Activated naive CD8-positive, alpha-beta T cell (primary cell): ENCODE data around the gene ADARB2.

Experiments
- H3K27ac Mint-ChIP-seq: one replicate; pipeline ENCODE4 v1.8.0; 2021; ENCODE audit warnings: mixed read lengths
- H3K27me3 Mint-ChIP-seq: one replicate; pipeline ENCODE4 v1.8.0; 2021; ENCODE audit warnings: mixed read lengths
- H3K36me3 Mint-ChIP-seq: one replicate; pipeline ENCODE4 v1.8.0; 2021; ENCODE audit warnings: mixed read lengths
- H3K4me1 Mint-ChIP-seq: one replicate; pipeline ENCODE4 v1.8.0; 2021; ENCODE audit warnings: low read depth, mixed read lengths
- H3K4me3 Mint-ChIP-seq: one replicate; pipeline ENCODE4 v1.8.0; 2021; ENCODE audit warnings: mild to moderate bottlenecking, mixed read lengths
- H3K9me3 Mint-ChIP-seq: one replicate; pipeline ENCODE4 v1.8.0; 2021; ENCODE audit warnings: low read depth, mixed read lengths

ADARB2 gene

DNA sequence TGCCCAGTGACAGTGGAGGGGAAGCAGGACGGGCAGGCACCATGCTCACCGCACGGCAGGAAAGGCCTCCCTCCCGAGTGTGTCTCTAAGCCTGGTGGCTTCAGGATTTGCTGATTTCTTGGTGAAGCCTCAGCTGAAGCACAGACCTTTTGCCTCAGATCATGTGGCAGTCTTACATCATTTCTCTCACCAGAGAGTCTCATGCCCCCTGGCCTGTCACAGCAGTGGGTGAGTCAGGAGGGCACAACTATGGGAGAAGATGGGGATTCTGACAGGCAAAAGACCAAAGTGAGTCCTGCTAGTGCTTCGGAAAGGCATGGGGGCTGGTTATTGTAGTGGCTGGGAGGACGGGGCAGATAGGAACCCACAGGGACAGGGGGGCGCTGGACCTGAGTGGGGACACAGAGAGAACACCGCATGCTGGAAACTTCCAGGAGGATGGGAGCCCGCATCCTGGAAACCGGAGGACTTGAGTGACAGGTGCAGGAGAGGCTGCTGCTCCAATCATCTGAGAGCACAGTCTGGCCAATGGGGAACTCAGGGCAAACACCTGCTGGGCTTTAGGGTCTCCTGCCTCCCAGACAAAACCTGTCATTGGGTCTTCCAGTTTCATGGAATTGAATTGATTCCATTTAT is 166.8 kb downstream of the ADARB2 start:
- H3K4me3 Mint-ChIP-seq, result no peak overlapping the region
- no peaks in the 10 kb centered on the region for H3K4me1 Mint-ChIP-seq
- H3K36me3 Mint-ChIP-seq, result no peaks in the 10 kb centered on the region
- no peak overlapping the region for H3K27ac Mint-ChIP-seq
- H3K27me3 Mint-ChIP-seq, result peaks cover 2% of the 10 kb centered on the region
- no peaks in the 10 kb centered on the region for H3K9me3 Mint-ChIP-seq

DNA sequence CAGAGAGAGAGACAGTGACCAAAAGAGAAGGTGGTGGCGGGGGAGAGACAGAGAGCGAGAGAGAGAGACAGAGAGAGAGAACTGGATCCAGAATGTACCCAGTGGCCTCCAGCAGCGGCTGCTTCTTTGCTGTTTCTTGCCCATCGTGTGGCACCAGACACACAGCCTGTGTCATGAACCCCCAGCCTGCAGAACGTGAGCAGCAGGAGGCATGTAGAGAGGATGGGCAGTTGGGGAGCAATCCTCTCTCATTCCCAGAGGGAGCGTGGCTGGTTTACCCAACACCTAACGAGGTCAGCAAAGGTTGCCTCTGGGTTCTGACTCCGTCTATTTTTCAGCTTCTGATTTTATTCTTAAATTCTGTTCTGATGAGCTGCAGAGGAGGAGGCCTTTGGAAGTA is 168.1 kb downstream of the ADARB2 start:
- H3K27ac Mint-ChIP-seq, result no peak overlapping the region
- H3K4me1 Mint-ChIP-seq, result no peaks in the 10 kb centered on the region
- H3K27me3 Mint-ChIP-seq, result peaks cover 2% of the 10 kb centered on the region

DNA sequence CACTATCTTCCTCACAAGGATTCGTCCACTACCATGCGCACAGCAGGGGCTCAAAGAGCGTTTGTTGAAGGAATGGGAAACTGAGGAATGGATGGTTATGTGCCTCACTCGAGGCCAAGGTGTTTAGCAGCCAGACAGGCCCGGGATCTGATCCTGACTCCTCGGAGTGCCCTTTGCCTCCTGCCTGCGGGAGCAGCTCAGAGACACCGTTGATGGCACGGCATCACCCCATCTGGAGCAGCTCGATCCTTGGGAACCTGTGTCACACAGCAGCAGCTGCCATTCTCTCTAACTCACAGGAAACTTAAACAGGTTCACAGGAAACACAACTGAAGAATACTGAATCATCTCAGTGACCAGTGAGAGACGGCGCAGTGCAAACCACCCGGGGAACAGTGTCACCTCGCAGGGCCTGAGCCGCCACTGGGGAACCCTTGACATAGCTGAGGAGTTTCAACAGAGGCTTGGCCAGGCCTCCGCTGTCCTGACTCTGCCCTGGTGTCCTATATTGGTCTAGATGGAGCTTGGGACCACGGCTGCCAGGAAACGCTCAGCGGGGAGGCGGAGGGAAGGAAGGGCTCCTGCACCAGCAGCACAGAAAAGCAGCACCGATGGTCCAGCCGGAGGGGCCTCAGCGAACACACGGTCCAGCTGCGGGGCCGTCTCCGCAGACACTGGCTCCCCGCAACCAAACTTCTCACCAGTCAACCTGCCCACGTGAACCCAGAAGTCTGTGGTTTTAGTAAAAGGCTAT is 169.4 kb downstream of the ADARB2 start:
- H3K4me3 Mint-ChIP-seq, result no peak overlapping the region
- H3K27me3 Mint-ChIP-seq, result peaks cover 5% of the 10 kb centered on the region
- H3K9me3 Mint-ChIP-seq, result no peaks in the 10 kb centered on the region
- H3K4me1 Mint-ChIP-seq, result no peaks in the 10 kb centered on the region
- H3K36me3 Mint-ChIP-seq, result no peaks in the 10 kb centered on the region
- H3K27ac Mint-ChIP-seq, result no peak overlapping the region

More for the DNA sequence above, 168.1 kb downstream of the ADARB2 start:
- Mint-ChIP-seq H3K4me3 (no peak overlapping the region), H3K9me3 (no peaks in the 10 kb centered on the region), H3K36me3 (no peaks in the 10 kb centered on the region)

- H3K27me3 Mint-ChIP-seq, result peaks cover 3% of the 10 kb centered on the region
- no peaks in the 10 kb centered on the region for H3K4me1 Mint-ChIP-seq
- H3K36me3 Mint-ChIP-seq, result no peaks in the 10 kb centered on the region
- H3K9me3 Mint-ChIP-seq, result no peaks in the 10 kb centered on the region
- H3K4me3 Mint-ChIP-seq, result no peak overlapping the region
- H3K27ac Mint-ChIP-seq, result no peak overlapping the region
Measured at GRCh38 chr10:1567152-1567551, 170.2 kb downstream of the ADARB2 start.

GRCh38 chr10:1564791-1565190 is 172.5 kb downstream of the ADARB2 start:
- H3K4me1 Mint-ChIP-seq, result no peaks in the 10 kb centered on the region
- H3K36me3 Mint-ChIP-seq, result no peaks in the 10 kb centered on the region
- H3K9me3 Mint-ChIP-seq, result no peaks in the 10 kb centered on the region

GRCh38 chr10:1563028-1563427 is 174.3 kb downstream of the ADARB2 start:
- Mint-ChIP-seq H3K4me1 (no peaks in the 10 kb centered on the region), H3K4me3 (no peak overlapping the region), H3K36me3 (no peaks in the 10 kb centered on the region), H3K27ac (no peak overlapping the region), H3K27me3 (peaks cover 12% of the 10 kb centered on the region), H3K9me3 (no peaks in the 10 kb centered on the region)

More at GRCh38 chr10:1564791-1565190, 172.5 kb downstream of the ADARB2 start:
- Mint-ChIP-seq H3K4me3 (no peak overlapping the region), H3K27ac (no peak overlapping the region), H3K27me3 (peaks cover 7% of the 10 kb centered on the region)

DNA sequence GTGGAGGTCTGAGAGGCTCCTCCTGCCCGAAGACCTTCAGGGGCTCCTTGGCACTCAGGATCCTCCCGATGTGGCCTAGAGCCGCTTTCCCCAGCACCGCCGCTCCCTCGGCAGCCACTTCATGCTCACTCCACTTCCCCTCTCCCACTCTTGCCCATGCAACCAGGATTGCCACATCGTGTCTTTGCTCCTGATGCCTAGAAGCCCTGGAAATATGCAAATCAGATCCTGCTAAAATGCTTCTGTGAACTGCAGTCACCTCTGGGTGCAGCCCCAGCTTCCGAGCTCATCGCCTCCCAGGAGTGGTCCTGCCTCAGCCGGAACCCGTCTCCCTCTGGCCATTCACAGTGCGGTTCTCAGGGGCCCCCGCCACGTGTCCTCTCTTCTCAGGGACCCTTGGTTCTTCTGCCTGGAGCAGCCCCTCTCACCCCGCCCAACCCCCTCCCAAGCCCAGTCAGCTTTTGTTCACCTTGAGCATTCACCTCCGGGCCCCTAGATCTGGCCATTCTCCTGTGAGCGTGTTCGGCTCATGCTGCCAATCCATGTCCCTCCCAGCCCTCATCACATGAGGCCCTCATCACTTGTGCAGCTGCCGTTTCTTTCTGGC is 175.5 kb downstream of the ADARB2 start:
- Mint-ChIP-seq H3K9me3 (no peaks in the 10 kb centered on the region), H3K36me3 (no peaks in the 10 kb centered on the region), H3K27ac (no peak overlapping the region), H3K4me3 (no peak overlapping the region), H3K27me3 (peaks cover 12% of the 10 kb centered on the region), H3K4me1 (no peaks in the 10 kb centered on the region)

DNA sequence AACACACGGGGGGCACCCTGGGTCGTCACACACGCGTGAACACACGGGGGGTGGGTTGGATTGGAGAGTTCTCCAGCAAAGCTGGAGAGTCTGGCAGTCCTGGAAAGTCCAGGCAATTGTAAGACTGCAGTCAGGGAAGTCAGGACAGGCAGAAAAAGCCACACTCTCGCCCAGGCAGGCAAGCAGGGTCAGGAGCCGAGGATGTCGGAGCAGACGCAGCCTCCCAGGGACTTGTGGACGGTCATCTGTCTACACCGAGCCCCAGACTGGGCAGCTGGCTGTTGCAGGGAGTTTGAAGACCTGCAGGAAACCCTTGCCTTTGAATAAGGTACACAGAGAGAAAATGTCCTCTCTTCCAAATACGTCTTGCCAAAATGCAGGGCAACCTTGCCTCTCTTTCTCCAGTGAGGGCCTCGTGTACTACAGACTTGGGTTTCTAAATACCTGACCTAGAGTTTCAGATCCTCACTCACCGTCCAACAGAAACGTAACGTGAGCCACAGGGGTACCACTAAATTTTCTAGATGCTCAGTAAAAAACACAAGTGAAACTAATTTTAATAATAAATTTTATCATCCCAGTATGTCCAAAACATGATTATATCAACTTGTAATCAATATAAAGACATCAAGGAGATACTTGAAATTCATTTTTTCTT is 176.7 kb downstream of the ADARB2 start:
- H3K4me3 Mint-ChIP-seq, result no peak overlapping the region
- H3K36me3 Mint-ChIP-seq, result no peaks in the 10 kb centered on the region
- no peaks in the 10 kb centered on the region for H3K4me1 Mint-ChIP-seq
- no peaks in the 10 kb centered on the region for H3K9me3 Mint-ChIP-seq
- H3K27me3 Mint-ChIP-seq, result peaks cover 12% of the 10 kb centered on the region
- H3K27ac Mint-ChIP-seq, result no peak overlapping the region

DNA sequence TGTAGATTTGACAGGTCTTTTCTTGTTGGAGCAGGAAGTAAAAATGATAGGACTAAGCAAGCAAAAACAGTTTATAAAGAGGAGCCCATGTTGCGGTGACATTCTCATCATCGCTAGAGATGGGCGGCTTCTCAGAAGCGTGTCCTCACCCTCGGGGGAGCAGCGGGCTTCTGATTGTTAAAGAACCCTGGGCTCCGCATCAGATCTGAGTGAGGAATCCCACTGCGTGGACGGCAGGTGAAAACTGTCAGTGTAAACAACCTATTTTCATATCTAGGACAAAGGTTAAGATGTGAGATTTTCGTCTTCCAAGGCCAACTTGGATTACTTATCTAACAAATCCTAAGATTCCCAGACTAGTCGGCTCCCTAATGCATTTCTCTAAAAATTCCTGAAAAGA is 177.6 kb downstream of the ADARB2 start:
- no peaks in the 10 kb centered on the region for H3K4me1 Mint-ChIP-seq
- no peak overlapping the region for H3K27ac Mint-ChIP-seq
- H3K4me3 Mint-ChIP-seq, result no peak overlapping the region
- H3K36me3 Mint-ChIP-seq, result no peaks in the 10 kb centered on the region
- no peaks in the 10 kb centered on the region for H3K9me3 Mint-ChIP-seq
- peaks cover 12% of the 10 kb centered on the region for H3K27me3 Mint-ChIP-seq

- Mint-ChIP-seq H3K27ac (no peak overlapping the region), H3K9me3 (no peaks in the 10 kb centered on the region), H3K27me3 (peaks cover 12% of the 10 kb centered on the region), H3K4me1 (no peaks in the 10 kb centered on the region), H3K36me3 (no peaks in the 10 kb centered on the region), H3K4me3 (no peak overlapping the region)
Measured at GRCh38 chr10:1559311-1559710, 178.0 kb downstream of the ADARB2 start.

GRCh38 chr10:1558906-1559305 is 178.4 kb downstream of the ADARB2 start:
- peaks cover 12% of the 10 kb centered on the region for H3K27me3 Mint-ChIP-seq
- H3K36me3 Mint-ChIP-seq, result no peaks in the 10 kb centered on the region
- no peaks in the 10 kb centered on the region for H3K4me1 Mint-ChIP-seq
- H3K4me3 Mint-ChIP-seq, result no peak overlapping the region
- H3K27ac Mint-ChIP-seq, result no peak overlapping the region
- no peaks in the 10 kb centered on the region for H3K9me3 Mint-ChIP-seq

GRCh38 chr10:1557081-1557480 is 180.2 kb downstream of the ADARB2 start:
- H3K4me3 Mint-ChIP-seq, result no peak overlapping the region
- no peak overlapping the region for H3K27ac Mint-ChIP-seq
- no peaks in the 10 kb centered on the region for H3K4me1 Mint-ChIP-seq
- H3K9me3 Mint-ChIP-seq, result no peaks in the 10 kb centered on the region
- H3K36me3 Mint-ChIP-seq, result no peaks in the 10 kb centered on the region
- peaks cover 9% of the 10 kb centered on the region for H3K27me3 Mint-ChIP-seq

DNA sequence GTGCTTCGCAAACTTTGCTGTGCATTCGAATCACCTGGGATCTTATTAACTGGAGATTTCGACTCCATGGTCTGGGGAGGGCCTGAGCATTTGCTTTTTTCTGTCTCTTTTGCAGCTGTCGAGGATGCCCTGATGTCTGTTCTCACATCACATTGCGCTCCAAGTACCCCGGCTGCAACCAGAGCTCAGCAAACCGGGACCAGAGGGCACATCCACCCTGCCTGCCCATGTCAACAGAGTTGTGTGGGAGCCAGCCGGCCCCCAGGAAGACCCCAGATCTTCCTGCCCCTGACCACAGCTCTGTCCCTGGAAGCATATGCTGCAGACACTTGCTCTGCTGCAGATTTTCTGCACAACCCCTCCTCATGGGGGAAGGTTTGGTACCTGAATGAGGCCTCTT is 180.8 kb downstream of the ADARB2 start:
- Mint-ChIP-seq H3K27ac (no peak overlapping the region), H3K9me3 (no peaks in the 10 kb centered on the region), H3K27me3 (peaks cover 9% of the 10 kb centered on the region), H3K4me1 (no peaks in the 10 kb centered on the region), H3K4me3 (no peak overlapping the region), H3K36me3 (no peaks in the 10 kb centered on the region)

DNA sequence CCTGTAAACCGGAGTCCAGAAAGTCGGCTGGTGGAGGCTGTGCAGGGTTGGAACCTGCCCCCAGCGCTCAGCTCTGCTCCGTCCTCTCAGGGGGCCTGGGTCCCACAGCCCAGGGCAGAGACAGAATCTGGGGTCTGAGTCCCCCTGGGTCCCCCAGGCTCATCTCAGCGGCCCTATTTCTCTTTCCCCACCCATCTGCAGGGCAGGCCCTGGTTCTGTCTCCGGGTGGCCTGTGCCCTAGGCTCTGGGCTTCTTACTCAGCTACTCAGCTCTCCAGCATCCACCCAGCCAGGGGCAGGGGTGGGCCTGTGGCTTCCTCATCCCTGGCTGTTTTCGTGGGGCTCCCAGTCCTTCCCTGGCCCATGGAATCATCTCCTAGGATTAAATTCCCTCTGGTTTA is 183.4 kb downstream of the ADARB2 start:
- H3K27ac Mint-ChIP-seq, result no peak overlapping the region
- no peaks in the 10 kb centered on the region for H3K9me3 Mint-ChIP-seq
- H3K36me3 Mint-ChIP-seq, result no peaks in the 10 kb centered on the region
- H3K4me1 Mint-ChIP-seq, result no peaks in the 10 kb centered on the region
- H3K4me3 Mint-ChIP-seq, result no peak overlapping the region
- H3K27me3 Mint-ChIP-seq, result peaks cover 3% of the 10 kb centered on the region
